ENCODE results near the gene TAF6.

Gene TAF6

GRCh38 chr7:100157334-100158228, 38.4 kb upstream of the TAF6 start:
- H3K36me3 ChIP-seq (ENCODE audit: insufficient read depth, low read length) = peaks cover 28% of the 10 kb centered on the region
- H3K27ac ChIP-seq (ENCODE audit: low read depth, low read length) = peak overlapping the region; percentile 82
- no peaks in the 10 kb centered on the region for H3K27me3 ChIP-seq (ENCODE audit: control insufficient read depth in 1 of 2, insufficient read depth in 2 of 2, low read length in 2 of 2)
- peak overlapping the region; percentile 71 to 91 for H3K4me3 ChIP-seq (ENCODE audit: low read depth in 1 of 2, low read length in 2 of 2)
- H3K9ac ChIP-seq (ENCODE audit: low read length) = peak overlapping the region; percentile 56
- H3K4me1 ChIP-seq (ENCODE audit: insufficient read depth, low read length) = peaks cover 11% of the 10 kb centered on the region
- H3K9me3 ChIP-seq (ENCODE audit: low read length) = no peaks in the 10 kb centered on the region

- Histone ChIP-seq H3K36me3 (ENCODE audit: insufficient read depth, low read length) (peaks cover 28% of the 10 kb centered on the region), H3K27me3 (ENCODE audit: control insufficient read depth in 1 of 2, insufficient read depth in 2 of 2, low read length in 2 of 2) (no peaks in the 10 kb centered on the region), H3K4me3 (ENCODE audit: low read depth in 1 of 2, low read length in 2 of 2) (no peak overlapping the region), H3K9me3 (ENCODE audit: low read length) (no peaks in the 10 kb centered on the region), H3K4me1 (ENCODE audit: insufficient read depth, low read length) (peaks cover 11% of the 10 kb centered on the region), H3K27ac (ENCODE audit: low read depth, low read length) (no peak overlapping the region), H3K9ac (ENCODE audit: low read length) (no peak overlapping the region)
Observed at GRCh38 chr7:100157069-100157333, 37.8 kb upstream of the TAF6 start.

GRCh38 chr7:100156331-100157068, 37.3 kb upstream of the TAF6 start:
- Histone ChIP-seq H3K27ac (ENCODE audit: low read depth, low read length) (no peak overlapping the region), H3K4me1 (ENCODE audit: insufficient read depth, low read length) (peaks cover 11% of the 10 kb centered on the region), H3K4me3 (ENCODE audit: low read depth in 1 of 2, low read length in 2 of 2) (no peak overlapping the region), H3K9me3 (ENCODE audit: low read length) (no peaks in the 10 kb centered on the region), H3K27me3 (ENCODE audit: control insufficient read depth in 1 of 2, insufficient read depth in 2 of 2, low read length in 2 of 2) (no peaks in the 10 kb centered on the region), H3K36me3 (ENCODE audit: insufficient read depth, low read length) (peaks cover 28% of the 10 kb centered on the region), H3K9ac (ENCODE audit: low read length) (no peak overlapping the region)

GRCh38 chr7:100155553-100156317, 36.6 kb upstream of the TAF6 start:
- no peak overlapping the region for H3K4me3 ChIP-seq (ENCODE audit: low read depth in 1 of 2, low read length in 2 of 2)
- H3K9ac ChIP-seq (ENCODE audit: low read length) = no peak overlapping the region
- H3K36me3 ChIP-seq (ENCODE audit: insufficient read depth, low read length) = peaks cover 28% of the 10 kb centered on the region
- no peaks in the 10 kb centered on the region for H3K27me3 ChIP-seq (ENCODE audit: control insufficient read depth in 1 of 2, insufficient read depth in 2 of 2, low read length in 2 of 2)
- no peaks in the 10 kb centered on the region for H3K9me3 ChIP-seq (ENCODE audit: low read length)
- H3K27ac ChIP-seq (ENCODE audit: low read depth, low read length) = no peak overlapping the region
- H3K4me1 ChIP-seq (ENCODE audit: insufficient read depth, low read length) = peaks cover 11% of the 10 kb centered on the region

- Histone ChIP-seq H3K4me3 (ENCODE audit: low read depth in 1 of 2, low read length in 2 of 2) (no peak overlapping the region), H3K9ac (ENCODE audit: low read length) (no peak overlapping the region), H3K27me3 (ENCODE audit: control insufficient read depth in 1 of 2, insufficient read depth in 2 of 2, low read length in 2 of 2) (no peaks in the 10 kb centered on the region), H3K4me1 (ENCODE audit: insufficient read depth, low read length) (peaks cover 16% of the 10 kb centered on the region), H3K9me3 (ENCODE audit: low read length) (no peaks in the 10 kb centered on the region), H3K27ac (ENCODE audit: low read depth, low read length) (no peak overlapping the region), H3K36me3 (ENCODE audit: insufficient read depth, low read length) (peaks cover 28% of the 10 kb centered on the region)
Observed at GRCh38 chr7:100154651-100155491, 35.7 kb upstream of the TAF6 start.

- peaks cover 28% of the 10 kb centered on the region for H3K36me3 ChIP-seq (ENCODE audit: insufficient read depth, low read length)
- H3K4me1 ChIP-seq (ENCODE audit: insufficient read depth, low read length) = peaks cover 18% of the 10 kb centered on the region
- H3K27ac ChIP-seq (ENCODE audit: low read depth, low read length) = no peak overlapping the region
Observed at GRCh38 chr7:100153708-100154535, 34.8 kb upstream of the TAF6 start.

GRCh38 chr7:100152937-100153666, 33.9 kb upstream of the TAF6 start:
- Histone ChIP-seq H3K4me1 (ENCODE audit: insufficient read depth, low read length) (peaks cover 16% of the 10 kb centered on the region), H3K4me3 (ENCODE audit: low read depth in 1 of 2, low read length in 2 of 2) (no peak overlapping the region), H3K27me3 (ENCODE audit: control insufficient read depth in 1 of 2, insufficient read depth in 2 of 2, low read length in 2 of 2) (no peaks in the 10 kb centered on the region), H3K27ac (ENCODE audit: low read depth, low read length) (no peak overlapping the region), H3K36me3 (ENCODE audit: insufficient read depth, low read length) (peaks cover 28% of the 10 kb centered on the region), H3K9ac (ENCODE audit: low read length) (no peak overlapping the region), H3K9me3 (ENCODE audit: low read length) (no peaks in the 10 kb centered on the region)

More at GRCh38 chr7:100153708-100154535, 34.8 kb upstream of the TAF6 start:
- Histone ChIP-seq H3K9ac (ENCODE audit: low read length) (no peak overlapping the region), H3K9me3 (ENCODE audit: low read length) (no peaks in the 10 kb centered on the region), H3K4me3 (ENCODE audit: low read depth in 1 of 2, low read length in 2 of 2) (no peak overlapping the region), H3K27me3 (ENCODE audit: control insufficient read depth in 1 of 2, insufficient read depth in 2 of 2, low read length in 2 of 2) (no peaks in the 10 kb centered on the region)

- peaks cover 28% of the 10 kb centered on the region for H3K36me3 ChIP-seq (ENCODE audit: insufficient read depth, low read length)
- no peak overlapping the region for H3K27ac ChIP-seq (ENCODE audit: low read depth, low read length)
Observed at GRCh38 chr7:100152404-100152803, 33.2 kb upstream of the TAF6 start.

GRCh38 chr7:100148559-100149328, 29.6 kb upstream of the TAF6 start, which contains the start of gene LAMTOR4:
LAMTOR4 (plus strand) TSS chr7:100148918; CDS start chr7:100148973, 55 bp downstream.
- H3K9ac ChIP-seq (ENCODE audit: low read length) = peak within 1 kb of the TSS; percentile 97
- H3K36me3 ChIP-seq (ENCODE audit: insufficient read depth, low read length) = peaks cover 7% of the 10 kb centered on the region
- H3K27ac ChIP-seq (ENCODE audit: low read depth, low read length) = peak within 1 kb of the TSS; percentile 98
- no peaks in the 10 kb centered on the region for H3K9me3 ChIP-seq (ENCODE audit: low read length)
- H3K27me3 ChIP-seq (ENCODE audit: control insufficient read depth in 1 of 2, insufficient read depth in 2 of 2, low read length in 2 of 2) = no peaks in the 10 kb centered on the region
- peak within 1 kb of the TSS; percentile 99 for H3K4me3 ChIP-seq (ENCODE audit: low read depth in 1 of 2, low read length in 2 of 2)
- peaks cover 10% of the 10 kb centered on the region for H3K4me1 ChIP-seq (ENCODE audit: insufficient read depth, low read length)

More at GRCh38 chr7:100152404-100152803, 33.2 kb upstream of the TAF6 start:
- H3K9me3 ChIP-seq (ENCODE audit: low read length) = no peaks in the 10 kb centered on the region
- H3K4me3 ChIP-seq (ENCODE audit: low read depth in 1 of 2, low read length in 2 of 2) = no peak overlapping the region
- peaks cover 11% of the 10 kb centered on the region for H3K4me1 ChIP-seq (ENCODE audit: insufficient read depth, low read length)
- no peak overlapping the region for H3K9ac ChIP-seq (ENCODE audit: low read length)
- H3K27me3 ChIP-seq (ENCODE audit: control insufficient read depth in 1 of 2, insufficient read depth in 2 of 2, low read length in 2 of 2) = no peaks in the 10 kb centered on the region
